Breast epithelium (tissue), 4 donors: ENCODE measurements around the gene CCDC15. TPM values are rescaled to one million over a fixed set of nuclear protein-coding genes. Genes with fewer than 3 reads are reported as not detected.

ENCODE experiments used
- DNase-seq, 2 donors: peaks; one replicate each; pipeline ENCODE4 v3.0.0-alpha.2; 2019; ENCODE audit warnings: low spot score in 2 of 2
- H3K27ac ChIP-seq, 2 donors: fragments of 200-600 bp; sonication (generic) in 1 of 2; one replicate each; pipeline ENCODE4 v1.5.1; 2016 to 2019; ENCODE audit warnings: mild to moderate bottlenecking in 1 of 2
- H3K27me3 ChIP-seq, 2 donors: fragments of 200-600 bp; sonication (generic) in 1 of 2; one replicate each; pipeline versions ENCODE4 v1.5.1 to v1.6.0; 2017 to 2019; ENCODE audit warnings: control low read depth in 1 of 2, mild to moderate bottlenecking in 1 of 2
- H3K36me3 ChIP-seq: fragments of 200-600 bp; one replicate; pipeline ENCODE4 v1.5.1; 2019
- H3K4me1 ChIP-seq, 2 donors: fragments of 200-600 bp; sonication (generic); one replicate each; pipeline ENCODE4 v1.5.1; 2016 to 2019; ENCODE audit warnings: control low read depth in 1 of 2
- H3K4me3 ChIP-seq, 3 donors: fragments of 200-600 bp; sonication (generic); 1 replicate in 2 of 3; 2 replicates in 1 of 3; pipeline ENCODE4 v1.5.1; 2016 to 2019; ENCODE audit warnings: mild to moderate bottlenecking in 3 of 3, moderate library complexity in 2 of 3
- H3K9me3 ChIP-seq, 2 donors: fragments of 200-600 bp; sonication (generic) in 1 of 2; one replicate each; pipeline ENCODE4 v1.5.1; 2016 to 2019; ENCODE audit warnings: control low read depth in 1 of 2
- CTCF ChIP-seq, 3 donors: fragments of 450-650 bp; IDR thresholded peaks; one replicate each; pipeline ENCODE4 v1.5.1; 2016 to 2017; ENCODE audit warnings: antibody characterized with exemption in 3 of 3, mild to moderate bottlenecking in 3 of 3, moderate library complexity in 3 of 3
- POLR2A ChIP-seq: fragments of 450-650 bp; IDR thresholded peaks from one replicate; pipeline ENCODE4 v1.6.1; 2016; ENCODE audit warnings: antibody characterized with exemption, mild to moderate bottlenecking, moderate library complexity
- POLR2AphosphoS5 ChIP-seq, 3 donors: sonication (generic); formaldehyde crosslinking; IDR thresholded peaks; one replicate each; pipeline ENCODE4 v1.6.1; 2017; ENCODE audit warnings: antibody characterized with exemption in 3 of 3
- intact Hi-C: fragments of 100-400 bp; cut with DNase I; formaldehyde crosslinking; loops from one replicate; pipeline ENCODE4 v1.15.1; 2023; ENCODE audit warnings: low total_unique reads
- total RNA-seq, 3 donors: library from RNA; depleted of rRNA; stranded (reverse); fragments of >200 nt; gene quantifications; one replicate each; pipeline ENCODE4 v1.1.0, GENCODE V29; 2016

CCDC15 gene
- total RNA-seq, 3 donors from 2014 or later: 2.1 to 4.4 (median 2.6) TPM

DNA sequence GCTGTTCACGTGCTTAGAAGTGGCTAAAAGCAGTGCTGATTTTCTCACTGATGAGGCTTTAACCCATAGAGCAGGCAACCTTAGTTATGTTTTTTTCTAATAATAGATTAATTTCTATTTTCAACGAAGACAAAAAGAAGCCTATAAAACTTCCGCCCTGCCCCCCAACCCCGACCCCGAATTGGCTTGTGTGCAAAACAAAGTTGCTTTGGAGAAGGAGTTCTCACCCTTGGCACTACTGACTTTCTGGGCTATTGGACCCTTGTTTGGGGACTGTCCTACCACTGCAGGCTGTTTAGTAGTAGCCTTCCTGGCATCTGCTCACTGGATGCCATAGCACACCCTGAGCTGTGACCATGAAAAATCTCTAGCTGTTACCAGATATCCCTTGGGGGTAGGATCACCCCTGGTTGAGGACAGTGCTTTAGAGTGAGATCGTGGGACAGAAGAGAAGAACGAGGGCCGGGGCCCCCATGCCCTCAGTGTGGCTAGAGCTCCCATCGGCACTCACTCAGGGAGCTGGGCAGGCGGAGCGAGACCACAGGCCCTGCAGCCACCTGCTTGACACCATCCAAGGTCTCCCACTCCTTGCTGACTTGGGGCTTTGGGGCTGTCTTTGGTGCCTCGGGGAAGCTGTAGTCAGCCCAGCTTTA is 126.0 kb downstream of the CCDC15 start:
- no peak for DNase-seq
- Histone ChIP-seq H3K4me1 (no peaks in the 10 kb centered on the region), H3K9me3 (no peaks in the 10 kb centered on the region), H3K4me3 (no peak overlapping the region), H3K36me3 (no peaks in the 10 kb centered on the region), H3K27ac (no peak overlapping the region), H3K27me3 (peaks cover 0 to 3% of the 10 kb centered on the region in 2 donors)
- TF ChIP-seq CTCF (IDR thresholded peaks at IDR 0.05): no peak
- TF ChIP-seq POLR2AphosphoS5 (IDR thresholded peaks at IDR 0.05): no peak
- no peak for TF ChIP-seq POLR2A
- intact Hi-C loops: no loop called here

GRCh38 chr11:125080531-125080911 is 126.5 kb downstream of the CCDC15 start:
- no peak for DNase-seq
- Histone ChIP-seq H3K4me1 (no peaks in the 10 kb centered on the region), H3K36me3 (no peaks in the 10 kb centered on the region), H3K27ac (no peak overlapping the region), H3K4me3 (no peak overlapping the region), H3K9me3 (no peaks in the 10 kb centered on the region), H3K27me3 (peaks cover 0 to 3% of the 10 kb centered on the region in 2 donors)
- TF ChIP-seq POLR2AphosphoS5 (IDR thresholded peaks at IDR 0.05) (no peak), POLR2A (no peak), CTCF (IDR thresholded peaks at IDR 0.05) (no peak)
- intact Hi-C loops: no loop called here

DNA sequence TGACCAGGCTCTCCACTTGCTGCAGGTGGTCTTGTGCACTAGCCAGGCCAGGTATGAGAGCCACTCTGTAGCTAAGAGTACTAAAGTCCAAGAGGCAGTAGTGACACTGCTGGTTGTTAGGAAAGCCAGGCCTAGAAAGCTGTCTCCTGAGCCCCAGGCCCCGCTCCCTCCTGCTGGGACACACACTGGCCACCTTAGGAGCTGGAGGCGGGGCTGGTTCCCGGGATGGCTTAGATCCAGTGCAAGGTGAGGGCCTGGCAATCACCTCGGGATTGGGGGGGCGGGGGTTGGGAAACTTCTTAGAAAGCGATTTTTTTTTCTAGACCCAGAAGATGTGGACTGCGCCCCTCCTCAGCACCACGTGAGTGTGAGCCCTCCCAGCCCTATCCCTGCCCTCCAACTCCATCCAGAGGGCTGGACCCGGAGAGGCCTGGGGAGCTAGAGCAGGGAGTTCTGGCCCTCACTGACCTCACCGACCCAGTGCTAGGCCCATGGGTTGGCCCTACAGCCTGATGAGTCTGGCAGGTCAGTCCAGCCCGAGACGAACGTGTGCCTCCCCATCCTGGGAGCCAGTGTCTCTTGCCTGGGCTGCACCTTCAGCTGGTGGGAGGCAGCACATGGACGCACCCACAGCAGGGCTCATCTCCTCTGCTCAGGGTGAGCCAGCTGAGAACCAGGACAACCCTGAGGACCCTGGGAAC is 127.2 kb downstream of the CCDC15 start:
- no peak for DNase-seq
- no peak for TF ChIP-seq POLR2A
- TF ChIP-seq CTCF (IDR thresholded peaks at IDR 0.05): no peak
- no peak for TF ChIP-seq POLR2AphosphoS5 (IDR thresholded peaks at IDR 0.05)
- Histone ChIP-seq H3K4me3 (no peak overlapping the region), H3K9me3 (no peaks in the 10 kb centered on the region), H3K36me3 (no peaks in the 10 kb centered on the region), H3K27me3 (peaks cover 0 to 3% of the 10 kb centered on the region in 2 donors), H3K4me1 (no peaks in the 10 kb centered on the region), H3K27ac (no peak overlapping the region)
- intact Hi-C loops: no loop called here

DNA sequence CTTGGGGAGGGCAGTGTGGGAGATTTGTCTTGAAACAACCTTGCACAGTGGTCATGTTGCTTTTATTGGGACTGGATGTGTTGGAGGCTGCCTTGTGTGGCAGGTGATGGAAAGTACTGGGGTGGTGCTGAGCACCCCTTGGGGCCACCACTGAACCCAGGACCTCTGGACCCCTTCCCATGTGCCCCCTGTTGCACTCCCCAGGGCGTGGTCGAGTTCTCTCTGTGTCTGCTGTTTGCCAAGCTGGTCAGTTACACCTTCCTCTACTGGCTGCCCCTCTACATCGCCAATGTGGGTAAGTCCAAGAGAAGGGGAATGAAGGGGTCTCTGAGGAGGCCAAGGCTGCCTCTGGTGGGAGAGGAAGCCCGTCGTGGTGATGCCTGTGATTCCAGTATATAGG is 128.0 kb downstream of the CCDC15 start:
- TF ChIP-seq CTCF (IDR thresholded peaks at IDR 0.05) (no peak), POLR2A (no peak), POLR2AphosphoS5 (IDR thresholded peaks at IDR 0.05) (no peak)
- Histone ChIP-seq H3K36me3 (no peaks in the 10 kb centered on the region), H3K27me3 (peaks cover 0 to 3% of the 10 kb centered on the region in 2 donors), H3K27ac (no peak overlapping the region), H3K4me3 (no peak overlapping the region), H3K4me1 (no peaks in the 10 kb centered on the region), H3K9me3 (no peaks in the 10 kb centered on the region)
- DNase-seq: no peak
- intact Hi-C loops: no loop called here

DNA sequence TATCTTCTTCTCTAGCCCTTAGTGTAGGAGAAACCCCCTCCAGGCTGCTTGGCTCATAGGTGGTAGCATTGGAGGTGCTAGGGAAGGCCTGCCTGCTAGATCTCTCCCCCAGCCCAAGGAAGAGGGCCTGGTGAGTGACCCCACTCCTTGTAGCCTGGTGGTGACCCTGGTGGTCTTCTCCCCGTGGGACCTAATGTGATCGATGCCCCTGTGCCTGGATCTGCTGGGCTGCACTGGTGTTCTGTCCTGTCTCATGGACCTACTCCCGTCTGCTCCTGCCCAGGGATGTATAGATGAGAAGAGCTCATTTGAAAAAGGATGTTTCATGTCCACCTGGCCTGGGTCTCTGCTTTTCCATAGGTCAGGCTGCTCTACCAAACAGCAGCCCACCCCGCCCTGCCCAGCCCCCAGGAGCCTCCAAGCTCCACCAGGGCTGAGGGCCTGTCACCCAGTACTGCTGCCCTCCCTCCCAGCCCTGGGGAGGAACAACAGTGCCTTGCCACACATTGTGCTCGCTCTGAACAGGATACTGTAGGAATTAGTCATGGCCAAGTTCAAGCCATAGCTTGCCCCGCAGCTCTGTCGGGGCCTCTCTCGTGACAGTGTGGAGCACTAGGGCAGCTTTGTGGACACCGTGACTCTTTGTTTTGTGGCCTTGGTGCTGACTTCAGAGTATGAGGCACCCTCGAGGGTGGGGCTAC is 128.8 kb downstream of the CCDC15 start:
- no peak for DNase-seq
- no peaks in the 10 kb centered on the region for H3K9me3 ChIP-seq
- intact Hi-C loops: no loop called here
- no peak for TF ChIP-seq POLR2A
- TF ChIP-seq CTCF (IDR thresholded peaks at IDR 0.05): no peak
- no peaks in the 10 kb centered on the region for H3K4me1 ChIP-seq
- H3K27ac ChIP-seq: no peak overlapping the region
- peaks cover 0 to 3% of the 10 kb centered on the region in 2 donors for H3K27me3 ChIP-seq
- H3K36me3 ChIP-seq: no peaks in the 10 kb centered on the region
- no peak overlapping the region for H3K4me3 ChIP-seq
